Urothelium cell line (cell line): ENCODE measurements around the gene DHDH.
"Not testable (repeated sequence)": the region's sequence is repeated elsewhere in the genome, so short reads cannot be mapped to it uniquely, and the experiment has no call there.

Source experiments
- DNase-seq: peaks from one replicate; pipeline ENCODE4 v3.0.0; 2011; ENCODE audit warnings: low spot score, mixed read lengths
- FAIRE-seq: peaks from 2 replicates; lab custom pipeline; 2011; peaks lifted over from hg19 to GRCh38; lab: Jason Lieb, UNC

DHDH gene

GRCh38 chr19:48914181-48914580 lies 19.3 kb upstream of the DHDH start:
- FAIRE-seq (no peak), DNase-seq (no peak)

GRCh38 chr19:48915757-48916156 lies 17.7 kb upstream of the DHDH start:
- DNase-seq (no peak), FAIRE-seq (no peak)

- FAIRE-seq = no peak
- DNase-seq = no peak
Measured at GRCh38 chr19:48918071-48918470, 15.4 kb upstream of the DHDH start.

- no peak for FAIRE-seq
- DNase-seq = peak; percentile 41
Measured at GRCh38 chr19:48918801-48919247, 14.7 kb upstream of the DHDH start.

GRCh38 chr19:48919271-48919670 lies 14.2 kb upstream of the DHDH start:
- not testable (repeated sequence) for FAIRE-seq, DNase-seq

GRCh38 chr19:48920949-48921348 lies 12.6 kb upstream of the DHDH start:
- FAIRE-seq = no peak
- DNase-seq = no peak

- DNase-seq (no peak), FAIRE-seq (no peak)
Measured at GRCh38 chr19:48921721-48922500, 11.6 kb upstream of the DHDH start.

GRCh38 chr19:48922548-48923490 lies 10.7 kb upstream of the DHDH start:
- DNase-seq (no peak), FAIRE-seq (no peak)

- DNase-seq (peak; percentile 68), FAIRE-seq (no peak)
Measured at GRCh38 chr19:48925240-48925843, 8.2 kb upstream of the DHDH start.

- FAIRE-seq, DNase-seq: not testable (repeated sequence)
Measured at GRCh38 chr19:48925890-48926289, 7.6 kb upstream of the DHDH start.

- DNase-seq (peak; percentile 51), FAIRE-seq (no peak)
Measured at GRCh38 chr19:48926909-48927308, 6.6 kb upstream of the DHDH start.

GRCh38 chr19:48927692-48928091 lies 5.8 kb upstream of the DHDH start:
- not testable (repeated sequence) for DNase-seq, FAIRE-seq

- FAIRE-seq (no peak), DNase-seq (no peak)
Measured at GRCh38 chr19:48928164-48929025, 5.1 kb upstream of the DHDH start.

GRCh38 chr19:48934837-48935236 lies 1.3 kb downstream of the DHDH start:
- FAIRE-seq = no peak
- DNase-seq = no peak

- no peak for FAIRE-seq
- DNase-seq = no peak
Measured at GRCh38 chr19:48935864-48936263, 2.4 kb downstream of the DHDH start.

- DNase-seq = no peak
- FAIRE-seq = no peak
Measured at GRCh38 chr19:48938256-48938655, 4.8 kb downstream of the DHDH start.

- FAIRE-seq = no peak
Measured at GRCh38 chr19:48940902-48941301, 7.4 kb downstream of the DHDH start.

GRCh38 chr19:48943081-48943480 lies 9.6 kb downstream of the DHDH start:
- FAIRE-seq (no peak), DNase-seq (no peak)

More at GRCh38 chr19:48940902-48941301, 7.4 kb downstream of the DHDH start:
- no peak for DNase-seq

- DNase-seq (no peak), FAIRE-seq (no peak)
Measured at GRCh38 chr19:48945415-48945814, 11.9 kb downstream of the DHDH start.

GRCh38 chr19:48945817-48946216 lies 12.3 kb downstream of the DHDH start:
- no peak for DNase-seq
- no peak for FAIRE-seq
